HG03175 (cell line): ENCODE measurements around the gene SNAPIN.
"Not testable (repeated sequence)": the region's sequence is repeated elsewhere in the genome, so short reads cannot be mapped to it uniquely, and the experiment has no call there.

ENCODE experiments used
- ATAC-seq: cut with Tn5 transposase; IDR thresholded peaks from one replicate; pipeline ENCODE4 v1.9.1; 2021; ENCODE audit warnings: mild to moderate bottlenecking, moderate library complexity; ENCODE audit not compliant: unreplicated experiment

SNAPIN gene

DNA sequence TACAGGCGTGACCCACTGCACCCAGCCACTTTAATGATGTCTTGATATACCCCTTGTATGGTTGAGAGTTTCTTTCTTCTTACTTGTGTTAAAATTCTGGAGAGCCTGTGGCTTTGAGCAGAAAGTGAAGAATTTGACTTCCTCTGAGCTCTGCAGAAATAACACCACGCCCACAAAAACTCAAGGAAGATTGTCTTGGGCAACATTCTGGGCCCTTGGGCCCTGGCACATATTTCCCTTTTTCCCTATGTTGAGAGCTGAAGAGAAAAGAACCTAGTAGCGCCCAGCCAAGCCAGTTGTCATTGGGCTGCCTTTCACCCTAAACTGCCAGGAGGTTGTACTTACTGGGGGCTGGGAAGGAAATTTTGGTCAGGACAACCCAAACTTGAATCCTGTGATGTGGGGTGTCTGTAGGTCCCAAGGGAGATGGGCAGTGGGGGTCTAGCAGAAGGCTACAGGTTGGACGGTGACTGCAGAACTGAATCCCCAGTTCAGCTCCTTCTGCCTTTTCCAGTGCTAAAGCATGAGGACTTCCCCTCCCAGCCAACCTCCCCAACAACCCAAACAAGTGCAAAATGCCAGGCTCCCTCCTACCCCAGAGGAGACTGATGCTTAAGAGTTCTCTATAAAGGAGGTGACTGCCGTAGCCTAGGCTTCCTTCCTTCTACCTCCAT is 11.7 kb upstream of the SNAPIN start:
- ATAC-seq: no peak

DNA sequence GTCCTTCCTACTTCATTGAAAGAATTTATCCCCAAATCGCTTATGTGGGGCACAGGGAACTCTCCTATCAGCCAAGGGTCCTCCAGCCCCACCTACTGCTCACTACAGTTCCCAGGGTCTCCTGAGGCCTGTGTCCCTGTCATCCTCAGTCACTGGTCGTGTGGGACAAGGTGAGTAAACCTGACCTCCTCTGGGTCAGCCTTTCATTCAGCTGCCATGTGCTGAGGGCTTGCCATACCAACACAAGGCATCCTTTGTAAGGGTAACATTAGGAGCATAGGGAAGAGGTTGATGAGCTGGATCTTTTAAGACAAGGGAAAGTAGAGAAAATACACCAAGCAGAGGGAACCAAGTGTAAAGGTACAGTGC is 11.2 kb upstream of the SNAPIN start:
- no peak for ATAC-seq

DNA sequence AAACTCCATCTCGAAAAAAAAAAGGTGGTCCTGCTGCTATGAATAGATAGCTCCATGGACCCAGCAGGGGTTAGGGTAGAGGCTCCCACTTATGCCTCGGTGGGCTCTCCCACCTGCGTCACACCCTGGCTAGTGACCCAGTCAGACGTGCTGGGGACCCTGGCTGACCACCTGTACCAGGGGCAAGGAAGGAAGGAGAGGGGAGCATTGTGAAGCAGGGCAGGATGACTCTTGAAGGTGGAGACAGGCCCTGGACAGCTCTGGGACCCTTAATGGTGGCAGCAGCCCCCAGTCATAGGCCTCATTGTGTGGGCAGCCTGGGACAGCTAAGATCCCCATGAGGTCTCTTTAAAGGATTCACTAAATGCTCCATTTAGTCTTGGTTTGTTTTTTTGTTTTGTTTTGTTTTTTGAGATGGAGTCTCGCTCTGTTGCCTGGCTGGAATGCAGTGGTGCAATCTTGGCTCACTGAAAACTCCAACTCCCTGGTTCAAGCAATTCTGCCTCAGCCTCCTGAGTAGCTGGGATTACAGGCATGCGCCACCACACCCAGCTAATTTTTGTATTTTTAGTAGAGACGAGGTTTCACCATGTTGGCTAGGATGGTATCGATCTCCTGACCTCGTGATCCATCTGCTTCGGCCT is 10.4 kb upstream of the SNAPIN start:
- ATAC-seq: no peak

DNA sequence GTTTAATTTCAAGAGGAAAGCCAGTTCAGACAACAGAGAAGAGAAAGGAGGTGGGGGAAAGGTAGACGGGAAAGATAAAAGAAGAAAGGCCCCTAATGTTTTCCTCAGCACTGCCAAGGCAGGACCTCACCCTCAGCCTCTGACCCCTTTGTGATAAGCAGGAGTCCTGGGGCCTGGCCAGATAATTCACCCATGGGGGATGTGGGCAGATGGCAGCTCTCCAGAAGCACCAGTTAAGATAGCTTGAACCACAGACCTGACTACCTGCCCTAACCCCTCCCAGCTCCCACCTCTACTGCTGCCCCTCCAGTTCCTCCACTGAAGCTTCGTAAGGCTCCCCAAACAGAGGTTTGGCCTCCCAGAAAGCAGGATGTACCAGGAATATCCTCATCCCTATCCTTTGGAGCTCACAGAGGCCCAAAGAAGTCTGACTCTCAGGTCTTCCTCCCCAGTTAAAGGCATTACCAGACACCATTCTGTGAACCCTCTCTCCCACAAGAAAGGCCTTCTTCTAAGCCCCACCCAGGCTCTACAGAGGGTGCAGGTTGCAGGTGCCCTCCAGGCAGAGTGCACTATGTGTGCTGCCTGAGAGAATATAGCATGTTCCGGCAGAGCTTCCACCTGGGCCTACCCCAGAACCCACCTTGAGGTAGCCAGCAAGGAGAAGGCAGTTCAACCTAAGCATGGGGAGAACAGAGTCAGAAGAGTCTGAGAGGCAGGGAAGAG is 9.2 kb upstream of the SNAPIN start:
- ATAC-seq: no peak

DNA sequence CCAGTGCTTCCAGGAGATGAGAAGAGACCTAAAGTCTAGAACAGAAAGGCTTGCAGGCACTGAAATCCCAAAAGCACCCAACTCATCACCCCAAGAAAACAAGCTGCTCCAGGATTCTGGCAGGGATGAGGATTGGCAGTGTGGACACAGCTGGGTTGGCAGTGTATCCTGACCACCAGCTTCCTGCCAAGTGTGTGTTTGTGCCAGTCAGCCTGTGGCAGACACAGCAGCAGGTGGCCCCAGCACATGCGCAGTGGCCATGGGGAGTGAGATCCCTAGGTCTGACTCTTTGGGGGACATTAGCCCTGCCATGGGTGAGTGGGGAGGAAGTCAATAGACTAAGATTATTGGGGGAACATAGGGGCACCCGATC is 8.7 kb upstream of the SNAPIN start:
- ATAC-seq: no peak

DNA sequence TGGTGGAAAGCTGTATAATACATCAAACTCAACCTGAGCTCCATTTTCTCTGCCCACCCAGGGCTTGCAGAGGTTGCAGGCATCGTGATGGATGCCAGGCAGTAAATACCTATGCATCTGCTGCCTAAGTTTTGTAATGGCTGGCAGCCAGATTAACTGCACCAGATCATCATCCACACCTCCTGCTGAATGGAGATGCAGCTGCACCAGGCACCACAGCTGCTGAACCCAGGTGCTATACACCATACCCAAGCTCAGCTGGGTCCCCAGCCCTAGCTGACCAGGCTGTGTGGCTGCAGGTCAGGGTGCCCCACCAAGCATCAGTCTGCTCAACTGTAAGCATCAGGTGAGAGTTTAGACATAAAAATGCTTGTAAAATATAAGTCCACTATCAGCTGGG is 6.7 kb upstream of the SNAPIN start:
- no peak for ATAC-seq

DNA sequence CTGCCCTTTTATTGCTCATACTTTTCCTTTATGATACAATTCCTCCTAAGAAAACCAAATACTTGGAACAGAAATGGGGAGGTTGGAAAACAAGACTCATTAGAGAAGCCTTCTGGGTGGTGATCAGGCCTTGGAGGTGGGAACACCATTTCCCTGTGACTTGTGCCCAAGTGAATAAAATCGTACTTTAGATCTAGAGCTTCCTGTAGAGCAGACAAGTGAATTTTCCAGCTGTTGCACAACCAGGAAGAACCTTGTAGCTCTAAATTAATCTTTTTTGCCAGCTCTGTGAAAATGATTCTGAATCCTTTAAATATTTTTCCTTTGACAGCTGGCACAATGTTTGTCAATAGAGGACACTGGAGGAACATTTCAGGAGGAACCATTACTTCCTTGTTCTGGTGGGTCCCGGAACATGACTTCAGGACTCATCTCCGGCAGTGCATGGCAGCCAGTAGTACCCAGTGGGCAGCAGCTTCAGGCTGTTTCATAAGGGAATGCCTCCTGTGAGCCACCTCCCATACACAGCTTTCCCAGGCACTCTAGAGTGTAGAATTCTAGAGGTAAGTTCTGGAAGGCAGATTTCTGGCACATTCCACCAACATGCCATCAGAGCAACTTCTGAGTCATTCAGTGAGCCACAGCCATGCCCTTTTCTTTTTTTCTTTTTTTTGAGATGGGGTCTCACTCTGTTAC is 5.5 kb upstream of the SNAPIN start:
- ATAC-seq: no peak

DNA sequence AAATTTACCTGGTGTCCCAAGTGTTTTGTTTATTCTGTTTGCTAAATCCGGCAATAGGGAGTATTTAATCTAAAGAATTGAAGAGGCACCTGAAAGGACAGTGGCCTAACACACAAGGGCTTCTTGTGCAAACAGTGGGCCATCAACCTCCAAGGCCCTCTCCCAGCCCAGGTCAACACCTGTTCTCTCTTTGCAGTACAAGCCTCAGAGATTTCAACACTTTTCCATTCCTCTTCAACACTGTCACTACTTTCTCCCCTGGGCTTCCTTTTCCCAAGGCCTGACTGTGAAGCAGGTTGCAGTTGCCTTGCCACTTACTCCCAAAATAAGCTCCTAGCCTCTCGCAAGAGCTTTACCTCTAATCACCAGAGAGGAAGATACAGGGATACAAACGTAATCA is 3.2 kb upstream of the SNAPIN start:
- no peak for ATAC-seq

DNA sequence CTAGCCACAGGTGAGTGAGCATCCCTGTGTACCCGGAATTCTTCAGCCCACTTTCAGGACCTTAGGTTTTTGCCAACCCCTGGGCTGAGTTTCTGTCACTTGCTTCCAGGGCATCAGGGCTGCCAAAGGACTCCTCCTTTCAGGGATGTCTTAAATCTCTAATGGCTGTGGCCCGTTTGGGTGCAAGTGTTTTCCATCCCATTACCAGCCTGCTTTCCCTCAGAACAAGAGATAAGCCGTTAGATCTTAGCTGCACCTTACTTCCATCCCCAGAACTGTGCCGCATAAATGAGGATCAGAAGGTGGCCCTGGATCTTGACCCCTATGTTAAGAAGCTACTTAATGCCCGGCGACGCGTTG is 652 bp downstream of the SNAPIN start:
- ATAC-seq: no peak

DNA sequence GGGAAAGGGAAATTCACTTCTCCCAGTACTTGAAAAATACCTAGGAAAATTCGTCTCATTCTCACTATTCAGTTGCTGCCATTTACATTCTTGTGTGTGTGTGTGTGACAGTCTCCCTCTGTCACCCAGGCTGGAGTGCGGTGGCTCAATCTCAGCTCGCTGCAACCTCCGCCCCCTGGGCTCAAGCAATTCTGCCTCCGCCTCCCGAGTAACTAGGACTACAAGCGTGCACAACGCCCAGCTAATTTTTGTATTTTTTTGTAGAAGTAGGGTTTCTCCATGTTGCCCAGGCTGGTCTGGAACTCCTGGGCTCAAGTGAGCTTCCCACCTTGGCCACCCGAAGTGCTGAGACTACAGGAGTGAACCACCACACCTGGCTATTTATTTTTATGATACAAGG is 1.2 kb downstream of the SNAPIN start:
- ATAC-seq: no peak

DNA sequence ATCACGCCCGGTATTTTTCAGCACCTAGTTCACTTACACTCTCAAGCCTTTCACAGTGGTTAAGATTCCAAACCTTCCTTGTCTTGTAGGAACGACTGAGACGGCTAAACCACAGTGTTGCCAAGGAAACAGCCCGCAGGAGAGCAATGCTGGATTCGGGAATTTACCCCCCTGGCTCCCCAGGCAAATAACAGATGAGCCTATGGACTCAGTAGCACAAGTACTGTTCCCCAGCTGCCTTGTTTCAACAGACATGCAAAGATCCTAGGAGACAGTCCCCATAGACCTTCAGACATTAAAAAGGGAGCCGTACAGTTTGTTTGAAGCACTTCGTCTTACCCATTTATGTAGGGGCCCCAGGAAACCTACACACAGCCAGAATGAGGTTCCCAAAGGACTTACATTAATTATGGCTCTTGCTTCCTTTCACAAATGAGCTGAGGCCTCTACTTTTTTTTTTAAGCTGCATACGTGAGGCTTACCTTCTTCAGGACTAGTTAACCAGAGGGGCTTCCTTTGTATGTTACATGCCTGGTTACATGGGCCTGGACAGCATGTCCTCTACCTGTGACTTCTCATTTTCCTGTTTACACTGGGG is 2.7 kb downstream of the SNAPIN start:
- no peak for ATAC-seq

DNA sequence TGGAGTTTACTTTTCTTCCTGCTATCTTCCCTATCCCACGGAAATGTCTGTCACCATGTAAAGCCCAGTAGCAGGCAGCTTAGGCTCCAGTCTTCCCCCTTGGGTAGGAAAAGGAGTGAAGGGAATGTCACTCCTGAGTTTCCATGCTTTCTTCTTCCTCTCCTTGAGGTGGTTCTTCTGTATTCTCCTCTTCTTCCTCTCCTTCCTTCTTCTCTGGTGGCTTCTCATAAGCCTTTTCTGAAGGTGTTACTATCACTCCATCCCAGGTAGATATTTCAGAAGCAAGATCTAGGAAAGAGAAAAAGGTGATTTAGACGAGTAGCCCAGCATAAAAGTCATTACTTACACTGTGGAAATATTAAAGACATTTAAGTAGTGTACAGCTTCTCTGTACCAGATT is 3.8 kb downstream of the SNAPIN start:
- ATAC-seq: no peak

DNA sequence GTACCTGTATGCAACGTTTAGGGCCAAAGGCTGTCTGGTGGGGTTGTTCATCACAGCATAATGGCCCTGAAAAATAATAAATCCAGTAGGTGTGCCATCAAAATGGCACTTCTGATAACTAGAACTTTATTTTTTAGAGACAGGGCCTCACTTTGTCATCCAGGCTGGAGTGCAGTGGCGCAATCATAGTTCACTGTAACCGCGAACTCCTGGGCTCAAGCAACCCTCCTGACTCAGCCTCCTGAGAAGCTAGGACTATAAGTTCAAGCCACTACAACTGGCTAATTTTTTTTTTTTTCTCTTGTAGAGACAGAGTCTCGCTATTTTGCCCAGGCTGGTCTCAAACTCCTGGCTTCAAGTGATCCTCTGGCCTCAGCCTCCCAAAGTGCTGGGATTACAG is 4.7 kb downstream of the SNAPIN start:
- no peak for ATAC-seq

DNA sequence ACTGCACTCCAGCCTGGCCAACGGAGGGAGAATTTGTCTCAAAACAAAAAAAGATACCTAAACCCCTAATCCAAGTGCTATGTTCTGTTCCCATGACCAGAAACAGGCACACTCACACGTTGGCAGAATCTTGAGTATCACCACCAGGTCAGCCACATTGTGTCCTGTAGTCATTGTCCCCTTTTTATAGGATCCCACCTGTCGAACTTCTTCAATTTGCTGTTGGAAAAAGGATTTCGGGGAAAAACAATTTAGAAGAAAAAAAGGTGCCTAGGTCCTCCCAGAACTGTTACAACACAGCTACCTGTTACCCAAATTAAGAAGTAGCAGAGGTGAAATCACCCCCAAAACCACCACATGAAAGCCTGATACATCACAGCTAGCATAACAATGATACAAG is 8.9 kb downstream of the SNAPIN start:
- no peak for ATAC-seq

DNA sequence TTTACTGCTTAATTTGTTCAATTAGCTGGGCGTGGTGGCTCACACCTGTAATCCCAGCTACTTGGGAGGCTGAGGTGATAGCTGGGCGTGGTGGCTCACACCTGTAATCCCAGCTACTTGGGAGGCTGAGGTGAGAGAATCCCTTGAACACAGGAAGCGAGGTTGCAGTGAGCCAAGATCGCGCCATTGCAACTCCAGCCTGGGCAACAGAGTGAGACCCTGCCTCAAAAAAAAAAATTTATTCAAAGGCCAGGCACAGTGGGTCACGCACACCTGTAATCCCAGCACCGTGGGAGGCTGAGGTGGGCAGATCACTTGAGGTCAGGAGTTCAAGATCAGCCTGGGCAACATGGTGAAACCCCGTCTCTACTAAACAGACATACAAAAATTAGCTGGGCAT is 10.2 kb downstream of the SNAPIN start:
- ATAC-seq: not testable (repeated sequence)

DNA sequence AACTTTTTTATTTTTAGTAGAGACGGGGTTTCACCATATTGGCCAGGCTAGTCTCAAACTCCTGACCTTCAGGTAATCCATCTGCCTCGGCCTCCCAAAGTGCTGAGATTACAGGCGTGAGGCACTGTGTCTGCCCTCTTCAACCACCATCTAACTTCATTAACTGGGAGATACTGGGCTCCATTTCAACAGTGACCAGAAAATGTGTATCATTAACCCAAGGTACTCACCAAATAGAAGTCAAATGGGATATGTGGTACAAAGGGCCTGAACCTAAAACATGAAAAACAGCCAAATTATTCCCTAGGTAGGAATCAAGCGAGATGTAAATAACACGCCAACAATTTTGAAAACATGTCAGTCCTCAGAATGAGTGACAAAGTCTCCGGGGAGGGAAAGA is 11.1 kb downstream of the SNAPIN start:
- no peak for ATAC-seq

DNA sequence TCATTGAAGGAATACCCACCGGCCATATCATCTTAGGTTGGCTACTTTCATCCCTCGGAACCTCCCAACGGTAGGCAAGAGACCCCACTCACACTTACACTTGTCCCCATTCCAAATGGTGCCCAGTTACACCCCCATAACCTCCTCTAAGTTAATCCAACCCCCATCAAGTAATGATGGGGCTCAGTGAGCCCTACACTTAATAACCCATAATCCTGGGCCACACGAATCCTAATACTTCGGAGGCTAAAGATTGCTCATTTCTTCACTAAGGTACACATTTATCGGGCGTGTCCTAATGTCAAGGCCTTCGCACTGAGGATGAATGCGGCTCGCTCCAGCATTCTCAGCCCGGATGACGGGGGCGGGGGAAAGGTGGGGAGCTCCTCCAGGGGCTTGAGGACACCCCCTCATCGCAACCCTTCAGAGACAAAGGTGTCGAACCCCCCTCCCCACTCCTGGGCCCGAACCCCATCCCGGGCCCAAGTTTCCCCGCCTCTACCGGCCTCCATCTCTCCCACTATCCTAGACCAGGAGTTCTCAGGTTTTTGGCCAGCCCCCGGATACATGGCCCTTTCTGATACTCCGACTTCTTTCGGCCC is 11.9 kb downstream of the SNAPIN start:
- ATAC-seq: no peak

DNA sequence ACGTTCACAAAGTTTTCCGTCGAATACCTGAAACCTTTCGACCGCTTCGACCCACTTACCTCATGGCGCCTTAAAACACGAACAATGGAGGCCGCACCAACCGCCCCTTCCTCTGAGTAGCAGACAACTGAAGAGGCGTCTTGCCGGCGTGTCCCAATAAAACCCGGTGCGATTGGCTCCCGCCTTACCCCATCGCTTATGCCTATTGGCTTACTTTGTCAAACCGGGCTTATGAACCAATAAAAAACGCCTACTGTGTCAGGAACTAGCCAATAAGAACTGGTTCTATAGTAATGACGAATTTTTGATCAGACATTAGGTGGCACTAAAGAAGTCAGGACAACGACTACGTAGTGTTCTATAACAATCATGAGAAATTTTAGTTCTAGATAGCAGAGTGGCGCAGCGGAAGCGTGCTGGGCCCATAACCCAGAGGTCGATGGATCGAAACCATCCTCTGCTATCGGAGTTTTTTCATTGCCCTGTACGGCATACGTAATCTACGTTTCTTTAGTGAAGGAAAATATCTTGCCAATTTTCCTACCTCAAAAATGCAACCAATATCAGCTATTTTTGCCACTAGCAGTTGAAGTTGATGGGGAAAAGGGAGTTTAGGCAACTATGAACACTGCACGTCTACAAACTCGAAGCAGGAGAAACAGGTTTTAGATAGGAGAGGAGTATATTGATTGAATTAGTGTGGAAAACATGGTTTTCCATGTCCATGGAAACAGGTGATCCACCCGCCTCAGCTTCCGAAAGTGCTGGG is 12.5 kb downstream of the SNAPIN start, which contains the start of gene ILF2:
Gene ILF2 (minus strand): TSS at position 135 of the 769 bp plus-strand sequence. CDS start 71 bp downstream, at position 64.
- peak; percentile 94 for ATAC-seq

DNA sequence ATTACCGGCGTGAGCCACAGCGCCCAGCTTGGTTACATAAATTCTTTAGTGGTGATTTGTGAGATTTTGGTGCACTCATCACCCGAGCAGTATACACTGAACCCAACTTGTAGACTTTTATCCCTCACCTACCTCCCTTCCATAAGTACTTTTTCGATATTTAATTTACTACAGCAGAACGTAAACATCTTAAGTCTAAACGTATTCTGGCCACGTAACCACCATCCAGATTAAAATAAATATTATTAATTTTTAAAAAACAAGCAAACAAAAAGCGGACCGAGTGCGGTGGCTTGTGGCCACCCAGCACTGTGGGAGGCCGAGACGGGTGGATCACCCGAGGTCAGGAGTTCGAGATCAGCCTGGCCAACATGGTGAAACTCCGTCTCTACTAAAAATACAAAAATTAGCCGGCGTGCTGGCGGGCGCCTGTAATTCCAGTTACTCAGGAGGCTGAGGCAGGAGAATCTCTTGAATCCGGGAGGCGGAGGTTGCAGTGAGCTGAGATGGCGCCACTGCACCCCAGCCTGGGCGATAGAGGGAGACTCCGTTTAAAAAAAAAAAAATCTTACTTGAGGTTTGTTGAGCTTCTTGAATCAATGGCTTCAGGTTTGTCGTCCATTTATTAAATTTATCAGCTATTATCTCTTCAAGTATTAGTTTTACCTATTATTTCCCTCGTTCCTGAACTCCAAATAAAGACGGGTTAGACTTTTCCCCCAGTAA is 13.3 kb downstream of the SNAPIN start:
- ATAC-seq: peak; percentile 13

DNA sequence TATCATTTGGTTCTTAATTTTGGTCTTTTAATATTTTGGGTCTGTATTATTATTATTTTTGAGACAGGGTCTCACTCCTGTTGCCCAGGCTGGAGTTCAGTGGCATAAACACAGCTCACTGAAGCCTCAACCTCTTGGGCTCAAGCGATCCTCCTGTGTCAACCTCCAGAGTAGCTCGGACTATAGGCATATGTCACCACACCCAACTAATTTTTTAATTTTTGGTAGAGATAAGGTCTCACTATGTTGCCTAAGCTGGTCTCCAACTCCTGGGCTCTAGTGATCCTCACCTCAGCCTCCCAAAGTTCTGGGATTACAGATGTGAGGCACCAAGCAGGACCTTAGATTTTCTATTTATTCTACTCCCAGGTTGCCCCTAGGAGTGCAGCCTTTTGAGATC is 15.0 kb downstream of the SNAPIN start:
- no peak for ATAC-seq
